Stomach (tissue), 4 donors: ENCODE data around the gene RAB32.
"Not testable (repeated sequence)": the region's sequence is repeated elsewhere in the genome, so short reads cannot be mapped to it uniquely, and the experiment has no call there.

ENCODE experiments used
- EP300 ChIP-seq: sonication (generic); formaldehyde crosslinking; IDR thresholded peaks from one replicate; pipeline ENCODE4 v1.6.1; 2017; ENCODE audit warnings: antibody characterized with exemption
- POLR2A ChIP-seq, 4 donors: fragments of 450-650 bp; IDR thresholded peaks; one replicate each; pipeline ENCODE4 v1.6.1; 2016; ENCODE audit warnings: antibody characterized with exemption in 4 of 4, control low read depth in 2 of 4, mild to moderate bottlenecking in 1 of 4, moderate library complexity in 1 of 4
- POLR2AphosphoS5 ChIP-seq, 3 donors: sonication (generic); formaldehyde crosslinking; IDR thresholded peaks; one replicate each; pipeline ENCODE4 v1.6.1; 2016; ENCODE audit warnings: antibody characterized with exemption in 3 of 3
- TF ChIP-seq, protein P1 (sequence below), 7 experiments: fragments of 450-650 bp in 4 of 7; fragments of 200-600 bp in 3 of 7; sonication (generic) in 3 of 7; IDR thresholded peaks; one replicate each; pipeline ENCODE4 v1.5.1; 2016 to 2019; ENCODE audit warnings: antibody characterized with exemption in 7 of 7, control low read depth in 2 of 7, mild to moderate bottlenecking in 1 of 7

DNA sequence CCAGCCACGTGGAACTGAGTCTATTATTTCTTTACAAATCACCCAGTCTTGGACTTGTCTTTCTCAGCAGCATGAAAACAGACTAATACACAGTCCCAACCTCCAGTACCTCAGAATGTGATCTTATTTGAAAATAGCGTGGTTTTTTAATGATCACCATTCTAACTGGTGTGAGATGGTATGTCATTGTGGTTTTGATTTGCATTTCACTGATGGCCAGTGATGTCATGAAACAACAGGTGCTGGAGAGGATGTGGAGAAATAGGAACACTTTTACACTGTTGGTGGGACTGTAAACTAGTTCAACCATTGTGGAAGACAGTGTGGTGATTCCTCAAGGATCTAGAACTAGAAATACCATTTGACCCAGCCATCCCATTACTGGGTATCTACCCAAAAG is 23.0 kb downstream of the RAB32 start:
- TF ChIP-seq POLR2A (IDR thresholded peaks at IDR 0.05); EP300; POLR2AphosphoS5 (IDR thresholded peaks at IDR 0.05): not testable (repeated sequence)
- TF ChIP-seq, protein P1, sequence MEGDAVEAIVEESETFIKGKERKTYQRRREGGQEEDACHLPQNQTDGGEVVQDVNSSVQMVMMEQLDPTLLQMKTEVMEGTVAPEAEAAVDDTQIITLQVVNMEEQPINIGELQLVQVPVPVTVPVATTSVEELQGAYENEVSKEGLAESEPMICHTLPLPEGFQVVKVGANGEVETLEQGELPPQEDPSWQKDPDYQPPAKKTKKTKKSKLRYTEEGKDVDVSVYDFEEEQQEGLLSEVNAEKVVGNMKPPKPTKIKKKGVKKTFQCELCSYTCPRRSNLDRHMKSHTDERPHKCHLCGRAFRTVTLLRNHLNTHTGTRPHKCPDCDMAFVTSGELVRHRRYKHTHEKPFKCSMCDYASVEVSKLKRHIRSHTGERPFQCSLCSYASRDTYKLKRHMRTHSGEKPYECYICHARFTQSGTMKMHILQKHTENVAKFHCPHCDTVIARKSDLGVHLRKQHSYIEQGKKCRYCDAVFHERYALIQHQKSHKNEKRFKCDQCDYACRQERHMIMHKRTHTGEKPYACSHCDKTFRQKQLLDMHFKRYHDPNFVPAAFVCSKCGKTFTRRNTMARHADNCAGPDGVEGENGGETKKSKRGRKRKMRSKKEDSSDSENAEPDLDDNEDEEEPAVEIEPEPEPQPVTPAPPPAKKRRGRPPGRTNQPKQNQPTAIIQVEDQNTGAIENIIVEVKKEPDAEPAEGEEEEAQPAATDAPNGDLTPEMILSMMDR (IDR thresholded peaks at IDR 0.05), result not testable (repeated sequence)
